ENCODE data around the gene CD300LB.

- no peak for TF ChIP-seq CTCF (IDR thresholded peaks at IDR 0.05)
- TF ChIP-seq POLR2A (IDR thresholded peaks at IDR 0.05) = no peak
- TF ChIP-seq EP300 (IDR thresholded peaks at IDR 0.05) = no peak
- TF ChIP-seq POLR2AphosphoS5 (IDR thresholded peaks at IDR 0.05) = no peak
Measured at GRCh38 chr17:74543891-74544760, 12.9 kb upstream of the CD300LB start.
